ENCODE data around the gene FNIP1. TPM values are rescaled to one million over a fixed set of nuclear protein-coding genes. Genes with fewer than 3 reads are reported as not detected.

Gene FNIP1
- total and polyA plus RNA-seq, 2 of the 13 experiments (the other 11 are each of a cell fraction or from before 2014, with no cell fraction given) = 10.9 to 29.3 TPM

DNA sequence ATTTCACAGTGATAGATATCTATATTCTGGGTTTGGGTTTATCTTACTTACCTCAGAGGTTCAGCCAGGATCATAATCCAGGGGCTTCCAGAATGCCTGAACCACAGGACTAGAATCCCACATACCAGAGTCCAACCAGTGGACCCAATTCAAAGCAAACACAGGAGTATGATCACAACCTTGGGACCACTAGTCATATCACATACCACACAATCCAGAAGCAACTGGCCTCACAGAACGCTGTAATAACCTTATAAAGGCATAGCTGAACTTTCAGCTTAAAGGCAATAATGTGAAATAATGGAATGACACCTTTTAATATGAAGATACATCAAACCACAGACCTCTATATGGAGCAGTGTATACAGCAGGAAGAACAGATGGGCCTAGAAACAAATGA is 187.0 kb downstream of the FNIP1 start (continued):
- TF ChIP-seq, protein P1, sequence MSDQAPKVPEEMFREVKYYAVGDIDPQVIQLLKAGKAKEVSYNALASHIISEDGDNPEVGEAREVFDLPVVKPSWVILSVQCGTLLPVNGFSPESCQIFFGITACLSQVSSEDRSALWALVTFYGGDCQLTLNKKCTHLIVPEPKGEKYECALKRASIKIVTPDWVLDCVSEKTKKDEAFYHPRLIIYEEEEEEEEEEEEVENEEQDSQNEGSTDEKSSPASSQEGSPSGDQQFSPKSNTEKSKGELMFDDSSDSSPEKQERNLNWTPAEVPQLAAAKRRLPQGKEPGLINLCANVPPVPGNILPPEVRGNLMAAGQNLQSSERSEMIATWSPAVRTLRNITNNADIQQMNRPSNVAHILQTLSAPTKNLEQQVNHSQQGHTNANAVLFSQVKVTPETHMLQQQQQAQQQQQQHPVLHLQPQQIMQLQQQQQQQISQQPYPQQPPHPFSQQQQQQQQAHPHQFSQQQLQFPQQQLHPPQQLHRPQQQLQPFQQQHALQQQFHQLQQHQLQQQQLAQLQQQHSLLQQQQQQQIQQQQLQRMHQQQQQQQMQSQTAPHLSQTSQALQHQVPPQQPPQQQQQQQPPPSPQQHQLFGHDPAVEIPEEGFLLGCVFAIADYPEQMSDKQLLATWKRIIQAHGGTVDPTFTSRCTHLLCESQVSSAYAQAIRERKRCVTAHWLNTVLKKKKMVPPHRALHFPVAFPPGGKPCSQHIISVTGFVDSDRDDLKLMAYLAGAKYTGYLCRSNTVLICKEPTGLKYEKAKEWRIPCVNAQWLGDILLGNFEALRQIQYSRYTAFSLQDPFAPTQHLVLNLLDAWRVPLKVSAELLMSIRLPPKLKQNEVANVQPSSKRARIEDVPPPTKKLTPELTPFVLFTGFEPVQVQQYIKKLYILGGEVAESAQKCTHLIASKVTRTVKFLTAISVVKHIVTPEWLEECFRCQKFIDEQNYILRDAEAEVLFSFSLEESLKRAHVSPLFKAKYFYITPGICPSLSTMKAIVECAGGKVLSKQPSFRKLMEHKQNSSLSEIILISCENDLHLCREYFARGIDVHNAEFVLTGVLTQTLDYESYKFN (CRISPR knock-in tag; conservative IDR thresholded peaks at IDR 0.05) = peak; percentile 68
- TF ChIP-seq FOXA1 (IDR thresholded peaks at IDR 0.05) (no peak), FOXA1 (CRISPR knock-in tag; IDR thresholded peaks at IDR 0.05) (0 out of 2 replicates have a peak, but pooled peaks have one; percentile 23), MIXL1 (CRISPR knock-in tag; IDR thresholded peaks at IDR 0.05) (peak; percentile 41; the same call in 1 of the 2 replicates), TEF (CRISPR knock-in tag; IDR thresholded peaks at IDR 0.05) (no peak), FOSL2 (CRISPR knock-in tag; IDR thresholded peaks at IDR 0.05) (peak; percentile 49; the same call in 1 of the 2 replicates)

DNA sequence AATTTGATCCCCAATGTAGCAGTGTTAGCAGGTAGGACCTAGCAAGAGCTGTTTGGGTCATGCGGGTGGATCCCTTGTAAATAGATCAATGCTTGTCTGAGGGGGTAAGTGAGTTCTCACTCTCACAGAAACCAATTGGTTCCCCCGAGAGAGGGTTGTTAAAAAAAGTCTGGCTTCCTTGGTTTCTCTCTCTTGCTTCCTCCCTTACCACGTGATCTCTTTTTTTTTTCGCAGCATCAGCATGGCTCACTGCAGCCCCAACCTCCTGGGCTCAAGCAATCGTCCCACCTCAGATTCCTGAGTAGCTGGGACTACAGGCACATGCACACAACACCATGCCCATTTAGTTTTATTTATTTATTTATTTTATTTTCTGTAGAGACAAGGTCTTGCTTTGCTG is 188.2 kb downstream of the FNIP1 start:
- ATAC-seq = no peak
- no peak for DNase-seq (ENCODE audit: low spot score)
- WGBS (ENCODE audit: low lambda C conversion rate) = 98% methylated on average over 5 of the region's 5 CpGs
- peaks cover 94% of the 10 kb centered on the region for H3K79me2 ChIP-seq (ENCODE audit: insufficient read depth, low read length)
- H3K9me3 ChIP-seq (ENCODE audit: low read length) = no peaks in the 10 kb centered on the region
- no peak overlapping the region for H3K4me3 ChIP-seq (replicated peaks in 1 of 3; ENCODE audit: insufficient read depth in 1 of 3, low read depth in 2 of 3, low read length in 3 of 3)
- no peak for FAIRE-seq
- peaks cover 69% of the 10 kb centered on the region for H3K4me1 ChIP-seq (ENCODE audit: insufficient read depth, low read length)
- H3K36me3 ChIP-seq (replicated peaks in 1 of 2; ENCODE audit: control insufficient read depth in 1 of 2, insufficient read depth in 2 of 2, low read length in 2 of 2) = 0 out of 5 replicates have a peak, but pooled peaks cover 0 to 5% of the 10 kb centered on the region in 2 experiments
- no peak overlapping the region for H2AFZ ChIP-seq (ENCODE audit: low read length)
- CTCF ChIA-PET (ENCODE audit: low intra/inter-chr PET ratio, low total read pairs) = no interaction called here
- POLR2A ChIA-PET = interaction anchor here (1.5 to 3.2 kb wide), 2 partner anchors 25 to 31 kb away, joined by 5 to 31 read pairs; no protein-coding TSS in a partner anchor
- no peak overlapping the region for H3K4me2 ChIP-seq (ENCODE audit: low read depth, low read length)
- H4K20me1 ChIP-seq (ENCODE audit: insufficient read depth, low read length) = 0 out of 2 replicates have a peak, but pooled peaks cover 8% of the 10 kb centered on the region
- H3K27me3 ChIP-seq (ENCODE audit: control insufficient read depth in 1 of 2, insufficient read depth in 2 of 2, low read length in 2 of 2) = no peaks in the 10 kb centered on the region
- peak overlapping the region; percentile 94 for H3K27ac ChIP-seq (ENCODE audit: extremely low read length, insufficient read depth, low read length)
- no TSS peak for BruUV-seq (replicated peaks)
- in situ Hi-C loops (cut with HindIII; ENCODE audit: extremely low pct_ligation_motif_present, low pct_unique_long_range_greater_than_20kb) = no loop called here
- no peak overlapping the region for H3K9ac ChIP-seq (ENCODE audit: insufficient read depth, low read depth, low read length)
- TF ChIP-seq ZNF331 (CRISPR knock-in tag; IDR thresholded peaks at IDR 0.05) (no peak), YEATS2 (CRISPR knock-in tag; IDR thresholded peaks at IDR 0.05; ENCODE audit: borderline replicate concordance) (no peak), ELF4 (CRISPR knock-in tag; IDR thresholded peaks at IDR 0.05; ENCODE audit: borderline replicate concordance) (no peak), ZNF816 (CRISPR knock-in tag; IDR thresholded peaks at IDR 0.05; ENCODE audit: borderline replicate concordance) (no peak), SOX6 (IDR thresholded peaks at IDR 0.05) (no peak), SOX6 (CRISPR knock-in tag; IDR thresholded peaks at IDR 0.05) (no peak), MAFK (conservative IDR thresholded peaks at IDR 0.05 in 1 of 2, IDR thresholded peaks at IDR 0.05 in 1 of 2; ENCODE audit: low read length in 2 of 2) (peak in 1 of 2 experiments; percentile 7; a peak in 1 of 4 replicates), GRHL1 (CRISPR knock-in tag; conservative IDR thresholded peaks at IDR 0.05) (no peak)
- intact Hi-C loops (cut with micrococcal nuclease; ENCODE audit: unreplicated experiment) = no loop called here

Data from HepG2 (cell line).